Measurements from ENCODE around the gene ZNF467.

Gene ZNF467

DNA sequence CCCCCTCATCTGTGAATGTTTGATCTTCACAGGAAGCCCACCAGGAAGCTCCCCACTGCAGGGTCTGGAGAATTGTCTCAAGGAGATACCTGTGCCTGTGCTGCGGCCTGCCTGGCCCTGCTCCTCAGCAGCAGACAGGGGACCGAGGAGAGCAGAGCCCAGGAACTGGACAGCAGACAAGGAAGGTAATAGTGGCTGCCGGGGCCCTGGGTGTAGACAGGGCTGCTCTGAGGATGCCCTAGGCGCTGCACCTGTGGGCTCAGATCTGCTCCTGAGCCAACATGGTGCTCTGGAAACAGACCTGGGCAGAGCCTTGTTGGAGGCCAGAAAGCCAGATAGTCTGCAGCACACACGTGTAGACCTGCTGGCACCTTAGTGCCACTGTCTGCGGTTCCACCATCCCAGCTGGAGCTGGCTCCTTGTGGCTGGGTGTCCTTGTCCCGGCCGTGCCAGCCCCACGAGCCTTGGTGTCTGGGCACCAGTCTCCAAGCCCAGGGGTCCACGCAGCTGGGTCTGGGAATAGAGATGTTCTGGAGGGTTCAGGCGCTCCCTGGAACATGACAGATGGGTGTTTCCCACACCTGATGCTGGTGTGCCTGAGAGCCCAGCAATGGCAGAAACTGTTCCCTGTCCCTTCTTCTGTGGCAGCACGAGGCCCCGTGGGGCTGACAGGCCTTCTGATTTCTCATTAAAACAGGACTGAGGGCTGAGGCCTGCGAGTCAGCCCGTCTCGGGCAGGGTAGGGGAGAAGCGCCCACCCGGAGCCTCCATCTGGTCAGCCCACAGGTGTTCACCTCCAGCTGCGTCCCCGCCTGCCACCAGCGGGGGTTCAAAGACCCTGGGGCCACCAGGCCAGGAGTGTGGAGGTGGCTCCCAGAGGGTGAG, 44.7 kb downstream of the ZNF467 start:
- DNase-seq (ENCODE audit: low read depth in 2 of 2) = no peak

DNA sequence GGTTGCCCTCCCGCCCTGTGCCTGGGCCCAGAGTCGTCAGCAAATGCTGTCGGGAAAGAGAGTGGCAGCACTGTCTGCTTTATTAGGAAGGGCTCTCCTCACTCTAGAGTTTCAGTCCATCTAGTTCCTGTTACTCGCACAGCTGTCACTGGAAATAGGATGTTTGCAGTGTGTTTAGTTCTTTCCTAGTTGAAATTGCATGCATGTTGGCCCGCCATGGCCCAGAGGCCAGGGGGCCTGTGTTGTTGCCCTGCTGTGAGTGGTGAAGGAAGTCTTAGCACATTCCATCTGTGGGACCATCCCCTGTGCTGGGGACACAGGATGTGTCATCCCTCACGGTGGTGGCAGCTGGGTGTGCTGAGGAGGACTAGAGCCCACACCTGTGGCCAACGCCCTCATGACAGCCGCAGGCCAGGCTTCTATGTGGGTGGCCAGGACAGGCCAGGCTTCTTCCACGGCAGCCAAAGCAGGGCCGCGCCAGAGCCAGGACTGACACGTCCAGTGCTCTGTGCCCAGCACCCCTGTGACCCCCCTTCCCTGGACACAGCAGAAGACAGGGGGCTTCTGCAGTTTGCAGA, 45.4 kb downstream of the ZNF467 start:
- no peak for DNase-seq (ENCODE audit: low read depth in 2 of 2)

DNA sequence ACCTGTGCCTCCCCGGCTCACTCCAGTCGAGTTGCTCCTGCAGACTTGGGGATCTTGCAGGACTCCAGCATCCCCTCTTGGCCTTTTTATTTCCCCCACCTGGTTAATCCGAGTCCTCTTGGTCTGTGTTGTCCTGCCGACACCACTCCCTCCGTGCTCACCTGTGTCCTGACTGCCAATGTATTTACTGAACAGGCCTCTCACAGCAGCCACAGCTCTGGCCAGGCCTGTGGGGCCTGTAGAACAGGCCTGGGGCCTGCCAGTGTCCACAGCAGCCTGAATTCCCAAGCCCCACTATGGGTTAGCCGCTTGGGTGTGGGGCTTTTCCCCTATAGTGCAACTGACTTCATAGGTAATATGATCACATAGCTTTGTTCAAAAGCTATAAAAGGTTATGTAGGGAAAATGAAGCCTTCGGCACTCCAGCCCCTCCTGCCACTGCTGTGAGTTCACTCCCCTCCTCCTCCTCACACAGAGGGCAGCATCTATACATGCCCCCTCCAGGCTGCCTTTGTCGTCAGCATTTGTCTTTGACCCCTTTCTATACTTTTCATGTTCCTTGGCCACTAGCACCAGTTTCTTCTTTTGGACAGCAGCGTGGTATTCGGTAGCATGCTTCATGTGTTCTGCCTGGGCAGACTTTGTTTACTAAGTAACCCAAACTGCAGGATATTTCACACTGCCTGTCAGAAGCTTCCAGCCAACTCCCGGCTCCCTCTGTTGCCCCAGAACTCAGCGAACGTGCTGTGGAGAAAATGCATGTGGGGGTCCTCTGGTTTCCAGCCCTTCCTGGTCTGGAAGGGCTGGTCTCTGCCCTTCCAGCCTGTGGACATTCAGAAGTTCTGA, 46.1 kb downstream of the ZNF467 start:
- DNase-seq (ENCODE audit: low read depth in 2 of 2) = no peak

DNA sequence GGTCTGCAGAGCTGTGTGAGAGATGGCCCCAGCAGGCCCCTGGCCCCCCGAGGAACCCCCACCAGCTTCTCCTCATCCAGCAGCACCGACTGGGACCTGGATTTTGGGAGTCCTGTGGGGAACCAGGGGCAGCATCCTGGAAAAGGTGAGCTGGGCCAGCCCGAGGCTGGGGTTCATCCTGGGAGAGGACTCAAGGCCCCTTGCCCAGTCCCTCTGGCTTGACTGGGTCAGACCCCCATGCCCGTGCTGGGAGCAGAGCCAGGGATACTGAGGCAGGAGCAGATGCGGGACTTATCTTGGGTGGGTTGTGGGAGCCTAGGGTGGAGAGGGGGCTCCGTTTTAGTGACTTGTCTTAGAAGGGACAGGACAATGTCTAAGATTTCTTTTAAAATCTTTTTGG, 47.5 kb downstream of the ZNF467 start:
- DNase-seq (ENCODE audit: low read depth in 2 of 2) = no peak

DNA sequence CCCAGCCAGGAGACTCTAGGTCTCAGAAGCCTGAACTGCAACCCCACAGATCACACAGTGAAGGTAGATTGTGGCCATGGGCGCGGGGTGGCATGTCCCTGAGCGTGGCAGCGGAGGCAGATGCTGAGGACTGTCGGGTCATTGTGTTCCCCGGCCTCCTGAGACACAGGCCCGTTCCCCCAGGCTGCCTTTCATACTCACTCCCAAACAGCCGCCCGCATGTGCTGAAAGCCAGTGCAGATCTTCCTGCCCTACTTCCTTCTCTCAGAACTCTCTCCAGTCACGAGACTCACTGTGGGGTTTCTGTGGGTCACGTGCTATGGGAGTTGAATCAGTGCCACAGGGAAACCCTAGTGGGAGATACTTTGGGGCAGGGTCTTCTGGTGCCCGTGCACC, 48.0 kb downstream of the ZNF467 start:
- DNase-seq (ENCODE audit: low read depth in 2 of 2) = no peak

DNA sequence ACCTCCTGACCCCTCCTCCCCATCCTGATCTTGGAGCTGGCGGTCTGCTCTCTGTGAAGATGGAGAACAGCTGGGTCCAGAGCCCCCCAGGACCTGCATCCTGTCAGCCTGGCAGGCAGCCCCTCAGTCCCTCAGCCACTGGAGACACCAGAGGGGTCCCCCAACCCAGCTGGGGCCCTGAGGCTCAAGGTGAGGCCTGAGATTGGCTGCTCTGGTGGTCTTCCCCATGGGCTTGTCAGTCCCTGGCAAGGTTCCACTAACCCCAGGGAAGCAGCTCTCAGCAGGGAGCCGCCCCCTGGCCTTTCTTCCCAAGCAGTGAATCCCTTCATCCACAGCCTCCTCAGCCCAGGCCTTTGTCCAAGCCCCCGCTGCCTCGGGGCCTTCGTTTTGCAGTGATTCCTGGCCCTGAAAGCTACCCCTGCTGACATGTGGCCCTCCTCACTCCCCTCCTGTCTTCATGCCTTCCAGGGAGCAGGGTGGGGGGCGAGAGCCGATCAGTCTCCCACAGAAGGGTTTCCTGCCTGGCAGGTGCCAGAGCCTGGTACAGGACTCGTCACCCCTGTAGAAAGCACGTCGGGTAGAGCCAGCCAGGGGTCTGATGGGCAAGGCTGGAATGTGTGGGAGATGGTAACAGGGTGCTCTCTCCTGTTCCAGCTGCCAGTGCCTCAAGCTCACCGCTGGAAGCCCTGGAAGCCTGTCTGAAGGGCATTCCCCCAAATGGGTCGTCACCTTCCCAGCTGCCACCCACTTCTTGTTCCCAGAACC, 48.5 kb downstream of the ZNF467 start:
- no peak for DNase-seq (ENCODE audit: low read depth in 2 of 2)

DNA sequence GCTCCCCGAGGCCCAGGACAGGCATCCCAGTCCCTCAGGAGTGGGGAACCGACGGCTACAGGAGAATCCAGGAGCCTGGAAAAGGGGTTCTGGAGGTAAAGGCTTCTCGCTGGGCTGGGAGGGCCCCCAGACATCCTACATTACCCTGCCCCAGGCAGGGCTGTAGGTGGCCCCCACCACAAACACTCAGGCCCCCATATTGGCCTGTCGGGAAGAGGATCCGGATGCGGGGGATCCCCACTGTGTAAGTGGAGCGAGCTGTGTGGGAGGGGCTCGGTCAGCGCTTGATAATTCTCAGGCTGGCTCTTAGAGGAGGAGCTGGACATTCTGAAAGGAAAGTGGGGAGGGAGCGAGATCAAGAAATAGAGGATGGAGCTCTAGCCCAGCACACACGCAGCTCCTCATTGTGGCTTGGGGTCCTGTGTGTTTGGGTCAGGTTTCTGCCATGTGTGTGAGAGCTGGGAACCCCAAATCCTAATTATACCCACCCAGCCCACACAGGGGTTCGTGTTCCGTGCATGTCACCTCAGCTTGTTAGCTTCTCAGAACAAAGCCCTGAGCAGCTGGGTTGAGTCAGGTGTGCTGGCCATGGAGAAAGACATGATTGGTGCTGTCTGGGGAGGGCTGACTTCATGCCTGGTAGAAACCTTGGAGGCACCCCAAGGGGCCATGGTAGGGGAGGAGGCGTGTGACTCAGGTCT, 49.4 kb downstream of the ZNF467 start:
- DNase-seq (ENCODE audit: low read depth in 2 of 2) = no peak

DNA sequence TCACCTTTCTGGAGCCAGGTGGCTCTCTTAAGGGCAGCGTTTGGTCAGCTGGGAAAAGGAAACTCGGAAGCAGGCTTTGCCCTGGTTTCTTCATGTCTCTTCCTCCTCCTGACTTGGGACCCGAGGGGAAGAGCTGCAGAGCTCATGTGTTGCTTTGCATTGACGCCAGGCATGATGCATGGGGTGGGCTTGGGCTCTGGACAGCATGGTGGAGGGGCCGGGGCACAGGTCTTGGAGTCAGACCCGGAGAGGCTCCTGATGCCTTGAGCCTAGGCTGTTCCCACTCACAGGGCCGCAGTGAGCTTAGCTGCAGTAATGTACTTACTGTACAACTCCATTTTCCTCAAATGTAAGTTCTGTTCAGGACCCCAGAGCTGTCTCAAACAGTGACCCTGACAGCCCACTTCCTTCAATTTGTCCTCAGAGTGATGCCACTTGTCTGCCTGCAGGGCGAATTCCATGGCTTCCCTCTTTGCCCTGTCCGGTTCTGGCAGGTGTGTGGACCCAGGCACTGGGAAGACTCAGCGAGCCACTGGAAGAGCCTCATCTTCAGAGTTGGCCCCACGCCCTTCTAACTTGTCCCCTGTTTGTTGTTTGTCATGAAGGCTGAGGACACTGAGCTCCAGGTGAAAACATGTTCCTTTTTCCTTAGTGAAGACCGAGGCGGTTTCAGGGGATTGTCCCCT, 50.2 kb downstream of the ZNF467 start:
- DNase-seq (ENCODE audit: low read depth in 2 of 2) = no peak

DNA sequence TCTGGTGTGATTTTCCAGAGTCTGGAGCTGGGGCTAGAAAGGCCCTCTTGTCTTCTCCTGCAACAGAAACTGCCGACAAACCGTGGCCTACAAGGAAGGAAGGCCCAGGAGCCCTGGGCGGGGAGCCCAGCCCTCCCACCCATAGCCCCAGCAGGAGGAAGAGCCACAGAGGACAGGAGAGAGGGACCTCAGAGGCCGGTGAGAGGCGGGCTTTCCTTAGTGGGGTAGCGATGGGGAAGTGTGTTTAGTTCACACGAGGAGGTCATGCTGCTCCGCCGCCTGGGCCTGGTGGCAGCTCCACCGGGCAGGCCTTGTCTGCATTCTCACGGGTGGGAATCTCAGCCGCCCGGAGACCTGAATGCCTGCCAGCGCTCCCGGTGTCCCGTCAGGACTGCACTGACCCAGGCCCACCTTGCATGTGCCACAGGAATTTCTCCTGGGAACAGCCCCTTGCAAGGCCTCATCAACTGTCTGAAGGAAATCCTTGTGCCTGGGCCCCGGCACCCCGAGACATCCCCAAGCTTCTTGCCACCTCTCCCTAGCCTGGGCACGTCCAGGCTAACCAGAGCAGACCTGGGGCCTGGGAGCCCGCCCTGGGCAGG, 50.9 kb downstream of the ZNF467 start:
- DNase-seq (ENCODE audit: low read depth in 2 of 2) = no peak

DNA sequence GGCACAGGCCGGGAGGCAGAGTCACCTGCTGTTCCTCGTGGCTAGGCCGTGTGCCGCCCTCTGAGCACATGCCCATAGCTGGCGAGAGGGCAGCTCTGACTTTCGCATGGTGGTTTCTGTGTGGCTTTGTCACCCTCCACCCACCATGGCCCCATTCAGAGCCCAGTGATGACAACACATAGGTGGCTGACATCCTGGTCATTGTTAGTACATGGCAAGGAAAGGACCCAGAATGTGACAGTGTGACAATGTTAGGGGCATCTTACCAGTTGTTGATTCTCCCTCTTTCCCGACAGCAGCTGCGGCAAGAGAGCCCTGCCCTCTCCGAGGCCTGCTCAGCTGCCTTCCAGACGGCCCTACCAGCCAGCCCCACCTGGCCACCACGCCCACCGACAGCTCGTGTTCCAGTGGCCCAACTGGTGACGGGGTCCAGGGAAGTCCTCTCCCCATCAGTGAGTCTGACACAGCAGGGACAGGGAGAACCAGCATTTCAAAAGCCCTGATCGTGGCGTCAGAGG, 52.2 kb downstream of the ZNF467 start:
- DNase-seq (ENCODE audit: low read depth in 2 of 2) = no peak

DNA sequence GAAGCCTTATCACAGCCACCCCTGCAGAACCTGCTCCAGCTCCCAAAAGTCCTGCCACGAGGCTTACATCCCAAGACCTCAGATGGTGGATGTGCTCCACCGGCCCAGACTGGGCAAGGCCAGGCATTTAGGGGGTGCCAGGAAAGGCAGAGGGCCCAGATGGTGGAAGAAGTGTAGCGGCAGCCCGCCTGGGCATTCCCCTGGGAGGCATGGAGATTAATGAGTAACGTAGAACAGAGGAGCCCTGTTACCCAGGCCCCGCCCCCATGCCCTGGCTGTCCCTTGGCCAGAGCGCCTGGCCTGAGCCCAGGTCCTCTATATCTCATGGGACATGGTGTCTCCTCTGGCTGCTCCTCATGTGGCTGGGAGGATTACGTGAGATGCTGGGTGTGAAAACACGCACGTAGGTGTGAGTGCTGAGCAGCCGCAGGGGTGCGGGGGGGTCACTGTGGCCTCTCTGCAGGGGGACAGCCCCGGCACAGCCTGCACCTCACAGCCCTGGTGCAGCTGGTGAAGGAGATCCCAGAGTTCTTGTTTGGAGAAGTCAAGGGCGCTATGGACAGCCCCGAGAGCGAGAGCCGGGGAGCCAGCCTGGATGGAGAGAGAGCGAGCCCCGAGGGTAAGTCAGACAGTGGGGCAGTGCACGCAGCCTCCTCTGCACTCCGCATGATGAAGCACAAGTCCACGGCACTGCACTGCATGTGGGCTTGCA, 52.9 kb downstream of the ZNF467 start:
- DNase-seq (ENCODE audit: low read depth in 2 of 2) = no peak

DNA sequence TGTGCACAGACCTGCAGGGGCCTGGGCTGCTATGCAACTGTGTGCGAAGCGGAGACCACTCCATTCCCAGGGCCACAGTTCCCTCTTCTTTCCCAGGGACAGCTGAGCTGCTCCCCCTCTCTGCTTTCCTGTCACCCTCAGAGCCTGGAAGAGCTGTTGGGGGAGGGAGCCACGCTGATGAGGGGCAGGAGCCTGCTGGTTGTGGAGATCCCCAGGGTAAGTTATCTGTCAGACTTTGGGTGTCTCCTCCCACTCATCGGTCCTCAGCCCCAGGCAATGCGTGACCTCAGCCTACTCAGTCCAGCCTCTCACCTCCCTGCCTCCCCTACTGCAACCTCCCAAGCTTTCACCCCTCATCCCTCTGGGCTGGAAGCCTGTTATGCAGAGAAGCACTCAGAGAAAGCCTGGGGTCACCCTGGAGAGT, 53.5 kb downstream of the ZNF467 start:
- no peak for DNase-seq (ENCODE audit: low read depth in 2 of 2)

DNA sequence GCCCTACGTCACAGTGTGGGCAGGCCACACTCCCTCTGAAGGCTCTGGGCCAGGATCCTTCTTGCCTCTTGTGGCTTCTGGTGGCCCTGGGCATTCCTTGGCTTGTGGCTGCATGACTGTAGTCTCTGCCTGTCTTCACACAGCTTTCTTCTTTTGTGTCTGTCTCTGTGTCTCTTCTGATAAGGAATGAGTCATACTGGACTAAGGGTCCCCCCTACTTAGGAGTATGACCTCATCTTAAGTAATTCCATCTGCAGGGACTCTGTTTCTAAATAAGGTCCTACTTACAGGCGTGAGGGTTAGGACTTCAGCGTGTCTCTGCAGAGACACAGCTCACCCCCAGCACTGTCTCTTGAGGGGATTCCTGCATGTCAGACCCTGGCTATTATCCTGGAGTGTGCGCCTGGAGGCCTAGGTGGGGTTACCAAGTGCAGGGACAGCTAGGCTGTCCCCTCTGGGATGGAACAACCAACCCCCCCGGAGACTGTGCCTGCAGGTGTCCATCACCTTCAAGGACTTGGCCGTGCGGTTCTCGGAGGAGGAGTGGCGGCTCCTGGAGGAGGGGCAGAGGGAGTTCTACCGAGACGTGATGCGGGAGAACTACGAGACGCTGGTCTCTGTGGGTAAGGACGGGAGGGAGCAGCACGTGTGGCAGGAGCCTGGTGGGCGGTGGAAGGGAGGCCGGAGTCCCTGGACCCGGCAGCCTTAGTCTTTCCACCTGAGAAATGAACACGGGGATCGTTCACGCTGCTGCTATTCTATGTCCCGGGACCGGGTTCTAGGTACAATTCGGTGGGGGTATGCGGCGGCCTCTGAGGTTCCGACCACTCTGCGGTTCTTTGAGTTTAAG, 54.1 kb downstream of the ZNF467 start:
- no peak for DNase-seq (ENCODE audit: low read depth in 2 of 2)

DNA sequence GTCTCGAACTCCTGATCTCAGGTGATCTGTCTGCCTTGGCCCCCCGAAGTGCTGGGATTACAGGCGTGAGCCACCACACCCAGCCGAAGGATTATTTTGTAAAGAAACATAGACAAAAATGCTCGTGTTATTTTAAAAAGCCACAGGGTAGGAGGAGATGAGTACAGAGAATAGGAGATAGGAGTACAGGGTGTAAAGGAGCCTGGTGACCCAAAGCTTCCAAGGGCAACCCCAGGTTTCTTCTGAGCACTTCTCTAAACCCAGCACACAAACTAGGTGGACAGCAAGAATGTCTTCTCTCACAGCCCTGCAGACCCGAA, 54.7 kb downstream of the ZNF467 start:
- no peak for DNase-seq (ENCODE audit: low read depth in 2 of 2)

DNA sequence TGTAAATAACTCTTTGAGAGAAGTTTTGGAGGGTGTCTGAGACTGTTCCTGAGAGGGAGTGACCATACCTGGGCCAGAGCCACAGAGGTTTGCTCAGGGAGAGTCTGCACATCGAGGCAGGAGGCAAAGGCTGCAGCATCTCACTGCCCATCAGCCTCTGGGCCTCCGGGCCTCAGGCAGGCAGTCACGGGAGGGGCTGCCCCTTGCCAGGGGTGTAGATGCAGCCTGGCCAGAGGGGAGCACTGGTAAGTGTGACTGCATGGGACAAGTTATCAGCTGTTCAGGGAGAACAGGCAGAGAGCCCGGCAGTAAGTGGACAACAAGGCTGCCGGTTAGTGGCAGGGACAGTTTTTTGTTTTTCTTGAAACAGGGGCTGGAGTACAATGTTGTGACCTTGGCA, 55.9 kb downstream of the ZNF467 start:
- DNase-seq (ENCODE audit: low read depth in 2 of 2) = no peak

DNA sequence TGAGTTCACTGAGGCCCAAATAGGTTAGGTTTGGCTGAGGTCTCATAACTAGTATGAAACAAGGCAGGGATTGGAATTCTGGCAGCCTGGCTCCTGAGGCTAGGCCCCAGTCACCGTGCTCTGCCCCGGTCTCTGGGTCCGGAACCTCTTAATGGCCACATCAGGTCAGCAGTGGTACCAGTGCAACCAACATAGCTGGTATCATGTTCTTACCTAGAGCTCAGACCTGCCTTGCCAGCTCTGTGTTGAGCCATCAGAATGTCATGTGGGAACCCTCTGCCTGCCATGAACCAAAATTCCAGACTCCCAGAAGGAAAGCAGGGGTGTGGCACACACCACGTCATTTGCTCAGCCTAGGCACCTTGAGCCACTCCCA, 56.5 kb downstream of the ZNF467 start:
- no peak for DNase-seq (ENCODE audit: low read depth in 2 of 2)

DNA sequence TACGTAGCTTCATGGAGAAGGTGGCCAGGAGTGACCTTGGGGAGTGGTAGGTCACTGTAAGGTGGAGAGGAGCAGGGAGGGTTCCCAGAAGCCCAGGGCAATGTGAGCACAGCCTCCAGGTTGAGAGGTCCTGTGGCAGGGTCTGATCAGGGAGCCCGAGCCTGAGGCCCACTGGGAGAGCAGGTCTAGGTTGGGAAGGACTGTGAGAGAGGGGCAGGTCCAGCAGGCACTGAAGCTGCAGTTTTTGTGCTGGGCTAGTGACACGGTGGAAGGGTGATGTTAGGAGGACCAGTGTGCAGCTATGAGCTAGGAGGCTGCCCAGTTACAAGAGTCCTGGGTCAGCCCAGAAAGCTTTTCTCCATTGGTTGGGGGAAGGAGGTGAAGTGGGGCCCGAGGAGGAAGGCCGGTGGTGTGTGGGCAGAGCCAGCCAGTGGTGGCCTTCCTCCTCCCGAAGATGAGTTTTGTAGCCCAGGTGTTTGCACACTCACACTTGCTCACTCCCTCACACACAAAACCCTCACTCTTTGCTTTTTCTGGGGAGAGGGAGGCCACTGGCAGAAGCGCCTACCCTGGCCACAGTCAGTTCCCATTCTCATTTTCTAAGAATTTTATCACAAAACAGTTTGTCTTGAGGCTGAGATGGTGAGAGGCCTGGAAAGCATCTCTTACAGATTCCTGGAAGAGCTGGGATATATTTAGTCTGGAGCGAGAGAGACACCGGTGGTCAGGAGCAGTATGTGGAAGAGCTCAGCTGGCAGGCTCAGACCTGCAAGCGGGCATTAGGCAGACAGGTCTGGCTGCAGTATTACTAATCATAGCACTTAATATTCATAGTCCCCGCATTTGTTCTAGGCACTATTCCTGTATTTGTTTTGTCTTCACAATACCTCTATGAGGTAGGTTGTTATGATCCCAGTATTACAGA, 57.1 kb downstream of the ZNF467 start:
- no peak for DNase-seq (ENCODE audit: low read depth in 2 of 2)

DNA sequence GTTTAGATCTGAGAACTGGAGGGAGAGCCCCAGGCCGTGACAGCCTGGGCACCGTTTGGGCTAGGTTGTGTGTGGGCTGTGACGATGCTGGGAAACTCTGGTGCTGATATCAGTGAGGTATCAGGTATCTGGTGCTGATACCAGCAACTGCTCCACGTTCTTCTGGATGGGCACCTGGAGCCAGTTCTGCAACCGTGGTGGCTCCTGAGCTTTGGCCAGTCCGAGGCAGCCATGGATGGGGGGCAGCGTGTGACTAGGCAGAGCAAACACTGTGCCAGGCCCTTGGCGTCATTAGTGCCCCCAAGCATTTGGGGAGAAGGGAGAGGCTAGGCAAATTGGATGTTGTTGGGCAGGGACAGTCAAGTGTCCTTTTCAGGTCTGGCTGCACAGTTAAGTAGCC, 57.9 kb downstream of the ZNF467 start:
- DNase-seq (ENCODE audit: low read depth in 2 of 2) = no peak

All from activated CD4-positive, alpha-beta T cell treated with anti-CD3 and anti-CD28 coated beads for 24 hours (primary cell).